C4-2B (cell line): ENCODE measurements around the gene MAST1.

Experiments used
- CTCF ChIP-seq: fragments of 450-650 bp; conservative IDR thresholded peaks from 2 replicates; pipeline ENCODE4 v1.5.1; 2017; ENCODE audit warnings: mild to moderate bottlenecking
- ZFX ChIP-seq: fragments of 450-650 bp; IDR thresholded peaks from 2 replicates; pipeline ENCODE4 v1.6.1; 2017

DNA sequence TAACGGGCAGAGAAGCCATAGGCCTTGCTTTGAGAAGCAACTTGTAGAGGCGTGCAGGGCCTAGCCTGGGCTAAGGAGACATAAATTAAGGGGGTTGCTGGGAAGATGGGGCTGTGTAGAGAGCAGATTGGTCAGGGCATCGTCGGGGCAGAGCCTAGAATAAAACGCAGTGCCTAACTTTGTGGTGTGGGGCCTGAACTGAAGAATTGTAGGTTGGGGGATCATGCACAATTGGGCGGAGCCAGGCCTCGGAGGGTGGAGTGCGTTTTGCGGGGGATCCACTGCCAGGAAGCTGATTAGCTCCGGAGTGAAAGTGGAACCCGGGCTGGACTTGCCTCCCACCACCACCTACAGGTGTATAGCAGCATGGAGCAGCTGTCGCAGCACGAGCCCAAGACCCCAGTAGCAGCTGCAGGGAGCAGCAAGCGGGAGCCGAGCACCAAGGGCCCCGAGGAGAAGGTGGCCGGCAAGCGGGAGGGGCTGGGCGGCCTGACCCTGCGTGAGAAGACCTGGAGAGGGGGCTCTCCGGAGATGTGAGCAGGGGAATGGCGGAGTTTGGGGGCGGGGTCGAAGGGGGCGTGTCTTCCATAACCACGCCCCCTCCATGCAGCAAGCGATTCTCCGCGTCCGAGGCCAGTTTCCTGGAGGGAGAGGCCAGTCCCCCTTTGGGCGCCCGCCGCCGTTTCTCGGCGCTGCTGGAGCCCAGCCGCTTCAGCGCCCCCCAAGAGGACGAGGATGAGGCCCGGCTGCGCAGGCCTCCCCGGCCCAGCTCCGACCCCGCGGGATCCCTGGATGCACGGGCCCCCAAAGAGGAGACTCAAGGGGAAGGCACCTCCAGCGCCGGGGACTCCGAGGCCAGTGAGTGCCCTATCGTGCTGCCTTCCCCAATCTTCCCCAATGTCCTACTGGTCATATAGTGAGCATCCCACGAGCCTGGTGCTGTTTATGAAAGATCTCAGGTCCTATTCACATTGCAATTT, 29.1 kb downstream of the MAST1 start:
- TF ChIP-seq CTCF, result no peak
- TF ChIP-seq ZFX, result no peak
